ACC112 (cell line): Measurements from ENCODE around the gene GASK1A.

ENCODE experiments used
- H2AFZ ChIP-seq: fragments of 200-600 bp; sonication (generic); one replicate; pipeline ENCODE4 v1.6.0; 2017; ENCODE audit warnings: antibody characterized with exemption, low read length; ENCODE audit not compliant: unreplicated experiment
- H3K27ac ChIP-seq: fragments of 200-600 bp; sonication (generic); 2 replicates; pipeline ENCODE4 v1.5.1; 2014; ENCODE audit warnings: low read depth, mild to moderate bottlenecking, antibody characterized with exemption, low read length, moderate library complexity
- H3K27me3 ChIP-seq: fragments of 200-600 bp; sonication (generic); 2 replicates; pipeline ENCODE4 v1.6.1; 2014; ENCODE audit warnings: mild to moderate bottlenecking, antibody characterized with exemption, low read length, moderate library complexity, mixed read lengths; ENCODE audit not compliant: insufficient read depth
- H3K36me3 ChIP-seq: fragments of 200-600 bp; sonication (generic); 2 replicates; pipeline ENCODE4 v1.6.1; 2016; ENCODE audit warnings: mild to moderate bottlenecking, antibody characterized with exemption, low read length, moderate library complexity, mixed read lengths; ENCODE audit not compliant: insufficient read depth
- H3K4me1 ChIP-seq: fragments of 200-600 bp; sonication (generic); one replicate; pipeline ENCODE4 v1.6.1; 2016; ENCODE audit warnings: low read length, mixed read lengths; ENCODE audit not compliant: insufficient read depth, unreplicated experiment, control insufficient read depth
- H3K4me3 ChIP-seq: fragments of 200-600 bp; sonication (generic); 2 replicates; pipeline ENCODE4 v1.5.1; 2014; ENCODE audit warnings: mild to moderate bottlenecking, low read depth, low read length
- H3K79me2 ChIP-seq: fragments of 200-600 bp; sonication (generic); one replicate; pipeline ENCODE4 v1.6.0; 2016; ENCODE audit warnings: low read length; ENCODE audit not compliant: control insufficient read depth, unreplicated experiment, insufficient read depth

The GASK1A gene

DNA sequence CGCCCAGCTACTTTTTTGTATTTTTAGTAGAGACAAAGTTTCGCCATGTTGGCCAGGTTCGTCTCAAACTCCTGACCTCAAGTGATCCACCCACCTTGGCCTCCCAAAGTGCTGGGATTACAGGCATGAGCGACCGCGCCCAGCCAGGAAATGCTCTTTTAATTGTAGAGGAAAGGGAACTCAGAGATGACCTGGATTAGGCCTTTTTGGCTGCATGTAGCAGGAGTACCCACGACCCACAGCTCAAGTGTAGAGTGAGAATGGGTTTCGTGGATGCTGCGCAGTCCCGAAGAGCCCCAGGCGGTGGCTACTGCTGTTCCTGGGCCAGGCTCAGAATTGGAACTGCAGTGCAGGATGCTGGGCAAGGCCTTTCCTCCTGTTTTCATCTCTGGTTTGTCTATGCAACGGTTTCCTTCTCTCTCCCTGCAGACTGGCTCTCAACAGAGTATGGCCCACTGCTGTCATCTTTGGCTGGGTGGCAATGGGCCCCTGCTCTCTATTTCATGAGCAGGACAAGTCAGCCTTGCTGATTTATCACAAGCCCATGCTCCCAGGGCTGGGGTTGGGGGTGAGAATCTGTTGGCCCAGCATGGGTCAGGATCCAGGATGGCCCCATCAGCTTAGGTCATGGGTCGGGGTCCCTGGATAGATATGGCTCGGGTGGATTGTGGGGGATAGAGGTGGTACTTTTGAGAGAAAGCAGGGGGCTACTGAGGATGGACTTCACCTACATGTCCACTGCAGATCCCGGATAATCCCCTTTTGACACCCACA lies 51.2 kb downstream of the GASK1A start:
- peaks cover 14% of the 10 kb centered on the region for H3K27me3 ChIP-seq
- H3K27ac ChIP-seq = no peak overlapping the region
- H3K79me2 ChIP-seq = no peaks in the 10 kb centered on the region
- no peaks in the 10 kb centered on the region for H3K36me3 ChIP-seq
- no peaks in the 10 kb centered on the region for H3K4me1 ChIP-seq
- no peak overlapping the region for H3K4me3 ChIP-seq
- H2AFZ ChIP-seq = no peak overlapping the region

DNA sequence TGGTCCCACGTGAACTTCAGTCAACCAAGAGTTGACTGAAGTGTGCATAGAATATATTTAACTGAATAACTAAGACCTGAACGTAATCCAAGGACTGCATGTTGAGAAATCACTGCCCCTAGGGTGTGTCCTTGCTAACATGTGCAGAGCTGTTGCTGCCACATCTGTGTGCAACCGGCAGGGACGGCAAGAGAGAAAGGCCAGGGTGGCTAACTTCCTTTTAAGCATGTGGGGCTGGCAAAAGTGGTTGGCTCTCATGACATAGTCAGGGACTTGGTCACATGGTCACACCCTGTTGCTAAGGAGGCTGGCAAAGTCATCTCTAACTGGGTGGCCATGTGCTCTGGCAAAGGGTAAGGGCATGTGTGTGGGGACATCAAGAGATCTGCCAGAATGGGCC lies 52.4 kb downstream of the GASK1A start:
- H3K27me3 ChIP-seq = peaks cover 16% of the 10 kb centered on the region
- H2AFZ ChIP-seq = no peak overlapping the region
- H3K4me3 ChIP-seq = no peak overlapping the region
- H3K27ac ChIP-seq = no peak overlapping the region
- no peaks in the 10 kb centered on the region for H3K4me1 ChIP-seq
- no peaks in the 10 kb centered on the region for H3K36me3 ChIP-seq
- no peaks in the 10 kb centered on the region for H3K79me2 ChIP-seq

- H3K36me3 ChIP-seq = no peaks in the 10 kb centered on the region
- H3K4me1 ChIP-seq = no peaks in the 10 kb centered on the region
- H3K27me3 ChIP-seq = peaks cover 19% of the 10 kb centered on the region
- no peaks in the 10 kb centered on the region for H3K79me2 ChIP-seq
- H3K27ac ChIP-seq = no peak overlapping the region
- no peak overlapping the region for H2AFZ ChIP-seq
- no peak overlapping the region for H3K4me3 ChIP-seq
Measured at GRCh38 chr3:43031889-43032545, 52.9 kb downstream of the GASK1A start.

DNA sequence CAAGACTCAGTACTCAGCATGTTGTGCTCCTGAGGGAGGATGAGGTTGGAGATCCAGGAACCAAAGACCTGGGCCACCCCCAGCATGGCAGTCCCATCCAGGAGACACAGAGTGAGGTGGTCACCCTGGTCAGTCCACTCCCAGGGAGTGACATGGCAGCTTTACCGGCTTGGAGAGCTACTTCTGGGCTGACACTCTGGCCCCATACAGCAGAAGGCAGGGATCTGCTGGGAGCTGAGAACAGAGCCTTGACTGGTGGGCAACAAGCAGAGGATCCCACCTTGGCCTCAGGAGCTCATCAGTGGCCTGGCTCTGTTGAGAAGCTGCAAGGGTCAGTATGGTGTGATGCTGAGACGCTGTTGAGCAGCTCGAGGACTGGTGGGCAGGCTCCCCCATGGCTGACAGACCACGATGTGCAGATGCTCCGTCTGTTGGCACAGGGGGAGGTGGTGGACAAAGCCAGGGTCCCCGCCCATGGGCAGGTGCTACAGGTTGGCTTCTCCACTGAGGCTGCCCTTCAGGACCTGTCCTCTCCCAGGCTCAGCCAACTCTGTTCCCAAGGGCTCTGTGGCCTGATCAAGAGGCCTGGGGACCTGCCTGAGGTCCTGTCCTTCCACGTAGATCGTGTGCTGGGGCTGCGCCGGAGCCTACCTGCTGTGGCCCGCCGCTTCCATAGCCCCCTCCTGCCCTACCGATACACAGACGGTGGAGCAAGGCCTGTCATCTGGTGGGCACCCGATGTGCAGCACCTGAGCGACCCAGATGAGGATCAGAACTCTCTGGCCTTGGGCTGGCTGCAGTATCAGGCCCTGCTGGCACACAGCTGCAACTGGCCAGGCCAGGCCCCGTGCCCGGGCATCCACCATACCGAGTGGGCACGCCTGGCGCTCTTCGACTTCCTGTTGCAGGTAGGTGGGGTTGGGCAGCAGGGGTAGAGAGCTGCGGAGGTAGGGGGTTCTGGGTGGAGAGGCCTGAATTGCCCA lies 53.8 kb downstream of the GASK1A start:
- Histone ChIP-seq H3K4me3 (no peak overlapping the region), H3K4me1 (no peaks in the 10 kb centered on the region), H3K36me3 (no peaks in the 10 kb centered on the region), H2AFZ (no peak overlapping the region), H3K27ac (no peak overlapping the region), H3K27me3 (peaks cover 22% of the 10 kb centered on the region), H3K79me2 (no peaks in the 10 kb centered on the region)

- Histone ChIP-seq H3K36me3 (no peaks in the 10 kb centered on the region), H2AFZ (no peak overlapping the region), H3K4me3 (no peak overlapping the region), H3K79me2 (no peaks in the 10 kb centered on the region), H3K27ac (no peak overlapping the region), H3K27me3 (peaks cover 27% of the 10 kb centered on the region), H3K4me1 (no peaks in the 10 kb centered on the region)
Measured at GRCh38 chr3:43034200-43034599, 55.1 kb downstream of the GASK1A start.

GRCh38 chr3:43034911-43035310 lies 55.8 kb downstream of the GASK1A start:
- H3K4me1 ChIP-seq = no peaks in the 10 kb centered on the region
- peaks cover 27% of the 10 kb centered on the region for H3K27me3 ChIP-seq
- H3K79me2 ChIP-seq = no peaks in the 10 kb centered on the region
- no peaks in the 10 kb centered on the region for H3K36me3 ChIP-seq
- no peak overlapping the region for H3K4me3 ChIP-seq
- H3K27ac ChIP-seq = no peak overlapping the region
- no peak overlapping the region for H2AFZ ChIP-seq

GRCh38 chr3:43035801-43036365 lies 56.8 kb downstream of the GASK1A start:
- no peaks in the 10 kb centered on the region for H3K4me1 ChIP-seq
- no peaks in the 10 kb centered on the region for H3K36me3 ChIP-seq
- no peak overlapping the region for H2AFZ ChIP-seq
- H3K27ac ChIP-seq = no peak overlapping the region
- H3K79me2 ChIP-seq = no peaks in the 10 kb centered on the region
- peaks cover 33% of the 10 kb centered on the region for H3K27me3 ChIP-seq
- no peak overlapping the region for H3K4me3 ChIP-seq

DNA sequence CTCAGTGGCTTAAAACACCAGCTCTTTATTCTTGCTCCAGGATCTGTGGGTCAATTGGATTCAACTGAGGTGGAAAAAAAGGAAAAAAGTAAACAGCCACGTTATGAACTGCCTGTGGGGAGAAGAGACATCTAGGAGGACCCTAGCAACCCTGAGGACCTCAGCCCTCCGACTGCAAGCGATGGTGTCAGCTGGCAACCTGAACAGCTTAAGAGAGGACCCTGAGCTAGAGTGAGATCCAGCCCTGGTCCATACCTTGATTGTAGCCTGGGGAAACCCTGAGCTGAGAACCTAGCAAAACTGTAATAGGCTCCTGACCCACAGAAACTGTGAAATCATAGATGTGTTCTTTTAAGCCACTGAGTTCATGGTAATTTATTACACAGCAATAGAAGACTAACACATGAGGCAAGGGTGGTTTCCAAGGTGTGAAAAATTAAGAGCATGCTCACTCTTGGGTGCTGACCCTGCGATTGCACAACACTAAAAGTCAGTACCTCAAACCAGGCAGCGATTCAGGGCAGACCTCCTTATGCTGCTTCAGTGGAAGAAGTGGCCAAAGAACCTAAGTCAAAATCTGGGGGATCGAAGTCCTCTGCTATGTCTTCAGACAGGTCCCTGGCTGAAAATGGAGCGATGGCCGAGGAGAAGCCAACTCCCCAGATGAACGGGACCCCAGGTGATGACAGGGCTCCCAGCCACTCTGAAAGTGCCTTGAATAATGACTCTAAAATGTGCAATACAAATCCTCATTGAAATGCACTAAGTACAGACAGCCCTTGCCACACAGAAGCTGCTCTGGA lies 57.7 kb downstream of the GASK1A start:
- Histone ChIP-seq H2AFZ (no peak overlapping the region), H3K4me3 (no peak overlapping the region), H3K4me1 (no peaks in the 10 kb centered on the region), H3K79me2 (no peaks in the 10 kb centered on the region), H3K27me3 (peaks cover 33% of the 10 kb centered on the region), H3K36me3 (no peaks in the 10 kb centered on the region), H3K27ac (no peak overlapping the region)

DNA sequence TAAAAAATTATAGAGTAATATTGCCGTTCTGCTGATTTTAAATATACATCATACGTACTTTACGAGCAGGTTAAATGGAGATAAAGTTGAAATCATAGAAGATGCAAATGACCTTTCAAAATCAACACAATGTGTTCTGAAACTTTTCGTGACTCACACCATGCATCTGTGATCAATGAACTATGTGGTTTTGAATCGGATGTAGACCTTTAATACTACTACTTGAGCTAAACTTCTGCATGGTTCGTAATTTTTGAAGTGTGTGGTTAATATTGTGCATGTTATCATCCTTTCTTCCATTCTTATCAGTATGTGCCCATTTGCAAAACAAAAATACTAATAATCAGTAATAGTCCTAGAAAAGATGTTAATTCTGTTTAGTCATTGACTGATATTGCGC lies 58.9 kb downstream of the GASK1A start:
- no peak overlapping the region for H2AFZ ChIP-seq
- H3K79me2 ChIP-seq = no peaks in the 10 kb centered on the region
- H3K36me3 ChIP-seq = no peaks in the 10 kb centered on the region
- H3K4me1 ChIP-seq = no peaks in the 10 kb centered on the region
- no peak overlapping the region for H3K27ac ChIP-seq
- peaks cover 33% of the 10 kb centered on the region for H3K27me3 ChIP-seq
- no peak overlapping the region for H3K4me3 ChIP-seq

DNA sequence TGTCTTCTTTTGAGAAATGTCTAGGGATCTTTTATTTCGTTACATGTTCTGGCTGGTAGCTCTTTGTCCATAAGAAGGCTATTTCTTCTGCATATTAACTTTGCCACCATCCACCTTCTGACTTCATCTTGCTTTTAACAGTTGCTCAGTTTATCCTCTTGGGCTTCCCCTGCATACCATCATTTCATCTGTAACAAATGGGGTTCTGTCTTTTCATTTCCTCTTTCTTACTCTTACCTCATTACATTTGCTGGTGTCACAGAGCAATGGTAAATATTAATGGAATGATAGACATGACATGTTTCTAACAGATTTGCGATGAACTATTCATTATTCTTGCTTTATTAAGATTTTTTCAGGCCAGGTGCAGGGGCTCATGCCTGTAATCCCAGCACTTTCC lies 62.4 kb downstream of the GASK1A start:
- Histone ChIP-seq H3K79me2 (no peaks in the 10 kb centered on the region), H3K27me3 (peaks cover 17% of the 10 kb centered on the region), H3K27ac (no peak overlapping the region), H3K4me1 (no peaks in the 10 kb centered on the region), H2AFZ (no peak overlapping the region), H3K4me3 (no peak overlapping the region), H3K36me3 (no peaks in the 10 kb centered on the region)
